GM18508 (cell line): ENCODE measurements around the gene CABP2.
"Not testable (repeated sequence)": the region's sequence is repeated elsewhere in the genome, so short reads cannot be mapped to it uniquely, and the experiment has no call there.

Source experiments
- ATAC-seq: cut with Tn5 transposase; IDR thresholded peaks from one replicate; pipeline ENCODE4 v1.9.1; 2021; ENCODE audit warnings: moderate number of reproducible peaks; ENCODE audit not compliant: insufficient read depth, unreplicated experiment

Gene CABP2

GRCh38 chr11:67482827-67483798 lies 40.1 kb downstream of the CABP2 start, which contains the start of gene AIP:
TSS of gene AIP (plus strand) at chr11:67483026. CDS start at chr11:67483159, 133 bp downstream.
- ATAC-seq, result peak; percentile 44

GRCh38 chr11:67482275-67482826 lies 40.9 kb downstream of the CABP2 start:
- ATAC-seq, result peak; percentile 1

- ATAC-seq, result not testable (repeated sequence)
Observed at GRCh38 chr11:67477344-67478050, 45.7 kb downstream of the CABP2 start.

DNA sequence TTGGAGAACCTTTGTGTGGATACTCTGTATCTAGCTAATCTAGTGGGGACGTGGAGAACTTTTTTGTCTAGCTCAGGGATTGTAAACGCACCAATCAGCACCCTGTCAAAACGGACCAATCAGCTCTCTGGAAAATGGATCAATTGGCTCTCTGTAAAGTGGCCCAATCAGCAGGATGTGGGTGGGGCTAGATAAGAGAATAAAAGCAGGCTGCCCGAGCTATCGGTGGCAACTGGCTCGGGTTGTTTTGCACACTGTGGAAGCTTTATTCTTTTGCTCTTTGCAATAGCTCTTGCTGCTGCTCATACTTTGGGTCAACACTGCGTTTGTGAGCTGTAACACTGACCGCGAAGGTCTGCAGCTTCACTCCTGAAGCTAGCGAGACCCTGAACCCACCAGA lies 46.6 kb downstream of the CABP2 start:
- not testable (repeated sequence) for ATAC-seq

DNA sequence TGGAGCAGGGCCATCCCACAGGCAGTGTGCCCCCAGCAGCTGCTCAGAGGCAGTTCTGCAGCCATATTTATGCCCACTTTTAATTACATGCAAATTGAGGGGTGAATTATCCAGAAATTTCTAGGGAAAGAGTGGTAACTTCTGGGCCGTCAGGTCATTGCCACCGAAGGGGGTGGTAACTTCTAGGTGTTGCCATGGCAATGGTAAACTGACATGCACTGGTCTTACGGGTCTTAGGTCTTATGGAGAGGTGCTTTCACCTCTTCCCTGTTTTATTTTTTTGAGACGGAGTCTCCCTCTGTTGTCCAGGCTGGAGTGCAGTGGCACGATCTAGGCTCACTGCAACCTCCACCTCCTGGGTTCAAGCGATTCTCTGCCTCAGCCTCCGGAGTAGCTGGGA lies 50.4 kb downstream of the CABP2 start:
- no peak for ATAC-seq

DNA sequence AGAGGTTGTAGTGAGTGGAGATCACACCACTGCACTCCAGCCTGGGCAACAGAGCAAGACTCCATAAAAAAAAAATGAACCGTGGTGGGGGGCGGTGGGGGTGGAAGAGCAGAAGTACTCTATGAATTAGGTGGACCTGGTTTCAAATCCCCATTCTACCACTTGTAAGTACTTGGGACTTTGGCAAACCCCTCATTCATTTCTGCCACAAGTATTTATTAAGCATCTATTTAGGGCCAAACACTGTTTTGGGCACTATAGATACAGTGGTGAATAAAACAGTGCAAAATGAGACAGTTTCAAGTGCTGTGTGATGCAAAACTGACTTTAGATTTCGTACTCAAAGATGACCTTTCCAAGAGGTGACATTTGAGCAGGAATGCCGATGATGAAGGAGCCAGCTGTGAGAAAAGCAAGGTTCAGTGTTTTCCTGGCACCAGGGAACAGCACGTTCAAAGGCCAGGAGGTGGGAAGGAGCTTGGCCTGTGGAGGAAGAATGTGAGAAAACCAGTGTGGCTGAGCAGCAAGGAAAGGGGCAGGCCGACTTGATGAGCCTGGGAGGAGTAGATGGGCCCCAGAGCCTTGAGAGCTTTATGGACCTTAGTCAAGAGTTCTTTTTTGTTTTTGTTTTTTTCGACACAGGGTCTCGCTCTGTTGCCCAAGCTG lies 52.8 kb downstream of the CABP2 start:
- ATAC-seq, result no peak

- ATAC-seq, result no peak
Observed at GRCh38 chr11:67469508-67469811, 53.8 kb downstream of the CABP2 start.
